ENCODE data around the gene HSD17B13.

- TF ChIP-seq, protein P1, sequence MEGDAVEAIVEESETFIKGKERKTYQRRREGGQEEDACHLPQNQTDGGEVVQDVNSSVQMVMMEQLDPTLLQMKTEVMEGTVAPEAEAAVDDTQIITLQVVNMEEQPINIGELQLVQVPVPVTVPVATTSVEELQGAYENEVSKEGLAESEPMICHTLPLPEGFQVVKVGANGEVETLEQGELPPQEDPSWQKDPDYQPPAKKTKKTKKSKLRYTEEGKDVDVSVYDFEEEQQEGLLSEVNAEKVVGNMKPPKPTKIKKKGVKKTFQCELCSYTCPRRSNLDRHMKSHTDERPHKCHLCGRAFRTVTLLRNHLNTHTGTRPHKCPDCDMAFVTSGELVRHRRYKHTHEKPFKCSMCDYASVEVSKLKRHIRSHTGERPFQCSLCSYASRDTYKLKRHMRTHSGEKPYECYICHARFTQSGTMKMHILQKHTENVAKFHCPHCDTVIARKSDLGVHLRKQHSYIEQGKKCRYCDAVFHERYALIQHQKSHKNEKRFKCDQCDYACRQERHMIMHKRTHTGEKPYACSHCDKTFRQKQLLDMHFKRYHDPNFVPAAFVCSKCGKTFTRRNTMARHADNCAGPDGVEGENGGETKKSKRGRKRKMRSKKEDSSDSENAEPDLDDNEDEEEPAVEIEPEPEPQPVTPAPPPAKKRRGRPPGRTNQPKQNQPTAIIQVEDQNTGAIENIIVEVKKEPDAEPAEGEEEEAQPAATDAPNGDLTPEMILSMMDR (IDR thresholded peaks at IDR 0.05; ENCODE audit: borderline replicate concordance, extremely low read depth, low read length, poor library complexity, severe bottlenecking) = no peak
- no peak for TF ChIP-seq EZH2 (IDR thresholded peaks at IDR 0.05; ENCODE audit: borderline replicate concordance, low read depth, low read length, severe bottlenecking)
These were observed at the start of gene HSD17B13 for GRCh38 chr4:87322754-87323153.
